H9 (cell line): ENCODE results near the gene ZNF561. TPM values are rescaled to one million over a fixed set of nuclear protein-coding genes. Genes with fewer than 3 reads are reported as not detected.

Experiments used
- DNase-seq: peaks from one replicate; pipeline ENCODE4 v3.0.0-alpha.2; 2017
- H2AFZ ChIP-seq: one replicate; pipeline ENCODE4 v1.6.1; 2013; ENCODE audit warnings: mild to moderate bottlenecking, low read length, control low read depth, moderate library complexity
- H2AK5ac ChIP-seq: 2 replicates; pipeline ENCODE4 v1.6.1; 2013; ENCODE audit warnings: low read length, control low read depth, mixed read lengths; ENCODE audit not compliant: insufficient read length
- H2BK120ac ChIP-seq: one replicate; pipeline ENCODE4 v1.6.1; 2013; ENCODE audit warnings: low read depth, mild to moderate bottlenecking, low read length, control low read depth, inconsistent platforms; ENCODE audit not compliant: poor library complexity, severe bottlenecking
- H2BK12ac ChIP-seq: 2 replicates; pipeline ENCODE4 v1.6.1; 2013; ENCODE audit warnings: low read length, control low read depth, mixed read lengths, low read depth; ENCODE audit not compliant: insufficient read length
- H2BK15ac ChIP-seq: 2 replicates; pipeline ENCODE4 v1.6.1; 2013; ENCODE audit warnings: low read depth, low read length, control low read depth
- H2BK20ac ChIP-seq: one replicate; pipeline ENCODE4 v1.6.1; 2013; ENCODE audit warnings: low read depth, mild to moderate bottlenecking, low read length, control low read depth, inconsistent platforms; ENCODE audit not compliant: poor library complexity, severe bottlenecking
- H2BK5ac ChIP-seq: 2 replicates; pipeline ENCODE4 v1.6.1; 2013; ENCODE audit warnings: low read length, control low read depth, mixed read lengths; ENCODE audit not compliant: insufficient read length
- H3K14ac ChIP-seq: 2 replicates; pipeline ENCODE4 v1.6.1; 2013; ENCODE audit warnings: low read length, control low read depth; ENCODE audit not compliant: insufficient read depth
- H3K18ac ChIP-seq: 2 replicates; pipeline ENCODE4 v1.6.1; 2013; ENCODE audit warnings: low read depth, mild to moderate bottlenecking, mixed read lengths, low read length, control low read depth; ENCODE audit not compliant: insufficient read length
- H3K23ac ChIP-seq: 2 replicates; pipeline ENCODE4 v1.6.1; 2013; ENCODE audit warnings: low read length, control low read depth, mixed read lengths, low read depth; ENCODE audit not compliant: insufficient read length
- H3K23me2 ChIP-seq: 2 replicates; pipeline ENCODE4 v1.6.1; 2013; ENCODE audit warnings: low read depth, mild to moderate bottlenecking, mixed read lengths, low read length, control low read depth; ENCODE audit not compliant: insufficient read length, poor library complexity, severe bottlenecking
- H3K27ac ChIP-seq: 2 replicates; pipeline ENCODE4 v1.5.1; 2013; ENCODE audit warnings: low read length, control low read depth, mixed read lengths, low read depth; ENCODE audit not compliant: insufficient read length
- H3K27me3 ChIP-seq: 2 replicates; pipeline ENCODE4 v1.6.1; 2013; ENCODE audit warnings: low read length, control low read depth, inconsistent platforms; ENCODE audit not compliant: insufficient read depth
- H3K4ac ChIP-seq: 2 replicates; pipeline ENCODE4 v1.6.1; 2013; ENCODE audit warnings: low read depth, mild to moderate bottlenecking, control low read depth, inconsistent platforms, low read length, moderate library complexity
- H3K4me1 ChIP-seq: 2 replicates; pipeline ENCODE4 v1.6.1; 2013; ENCODE audit warnings: low read length, control low read depth, inconsistent platforms; ENCODE audit not compliant: insufficient read depth
- H3K4me2 ChIP-seq: 2 replicates; pipeline ENCODE4 v1.6.1; 2013; ENCODE audit warnings: low read length, control low read depth, mixed read lengths; ENCODE audit not compliant: insufficient read length, insufficient read depth
- H3K56ac ChIP-seq: 2 replicates; pipeline ENCODE4 v1.6.1; 2013; ENCODE audit warnings: low read depth, mild to moderate bottlenecking, mixed read lengths, low read length, control low read depth; ENCODE audit not compliant: insufficient read length
- H3K79me1 ChIP-seq: 2 replicates; pipeline ENCODE4 v1.6.1; 2013; ENCODE audit warnings: low read depth, mild to moderate bottlenecking, moderate library complexity, low read length, control low read depth, inconsistent platforms; ENCODE audit not compliant: insufficient read depth, poor library complexity, severe bottlenecking
- H3K79me2 ChIP-seq: 2 replicates; pipeline ENCODE4 v1.6.1; 2013; ENCODE audit warnings: low read length, control low read depth, inconsistent platforms; ENCODE audit not compliant: insufficient read depth
- H3K9ac ChIP-seq: 2 replicates; pipeline ENCODE4 v1.6.1; 2013; ENCODE audit warnings: low read length, control low read depth, mixed read lengths; ENCODE audit not compliant: insufficient read length; ENCODE audit errors: extremely low read depth
- H3K9me3 ChIP-seq: one replicate; pipeline ENCODE4 v1.6.1; 2013; ENCODE audit warnings: low read depth, low read length, inconsistent platforms; ENCODE audit not compliant: control insufficient read depth
- H3T11ph ChIP-seq: one replicate; pipeline ENCODE4 v1.6.1; 2013; ENCODE audit warnings: mild to moderate bottlenecking, low read length, control low read depth, inconsistent platforms
- H4K20me1 ChIP-seq: one replicate; pipeline ENCODE4 v1.6.1; 2013; ENCODE audit not compliant: control insufficient read depth, insufficient read length, insufficient read depth
- H4K5ac ChIP-seq: 2 replicates; pipeline ENCODE4 v1.6.1; 2013; ENCODE audit warnings: low read depth, mild to moderate bottlenecking, mixed read lengths, low read length, control low read depth; ENCODE audit not compliant: insufficient read length
- H4K8ac ChIP-seq: replicated peaks from 2 replicates; pipeline ENCODE4 v1.6.1; 2013; ENCODE audit warnings: low read length, control low read depth, mixed read lengths, low read depth; ENCODE audit not compliant: insufficient read length
- H4K91ac ChIP-seq: 2 replicates; pipeline ENCODE4 v1.6.1; 2013; ENCODE audit warnings: low read depth, mild to moderate bottlenecking, moderate library complexity, mixed read lengths, low read length, control low read depth; ENCODE audit not compliant: insufficient read length
- H3K27ac Mint-ChIP-seq, 3 experiments: 2 replicates in 2 of 3; 3 replicates in 1 of 3; pipeline ENCODE4 v1.8.0; 2020 to 2021; ENCODE audit warnings: mixed read lengths in 3 of 3, mild to moderate bottlenecking in 1 of 3, moderate library complexity in 1 of 3
- H3K27me3 Mint-ChIP-seq: 2 replicates; pipeline ENCODE4 v1.8.0; 2021; ENCODE audit warnings: low read depth, mild to moderate bottlenecking, moderate library complexity, mixed read lengths
- H3K36me3 Mint-ChIP-seq, 3 experiments: 2 replicates in 2 of 3; 3 replicates in 1 of 3; pipeline ENCODE4 v1.8.0; 2020 to 2021; ENCODE audit warnings: low read depth in 3 of 3, mixed read lengths in 3 of 3; ENCODE audit not compliant: insufficient read depth in 1 of 3
- H3K4me1 Mint-ChIP-seq, 2 experiments: 2 replicates each; pipeline ENCODE4 v1.8.0; 2020; ENCODE audit warnings: mixed read lengths in 2 of 2
- H3K4me3 Mint-ChIP-seq, 2 experiments: 2 replicates in 1 of 2; 3 replicates in 1 of 2; pipeline ENCODE4 v1.8.0; 2020 to 2021; ENCODE audit warnings: mild to moderate bottlenecking in 2 of 2, mixed read lengths in 2 of 2, moderate library complexity in 1 of 2
- H3K9me3 Mint-ChIP-seq, 2 experiments: 2 replicates in 1 of 2; 3 replicates in 1 of 2; pipeline ENCODE4 v1.8.0; 2020; ENCODE audit warnings: mild to moderate bottlenecking in 2 of 2, mixed read lengths in 2 of 2, moderate library complexity in 1 of 2
- WGBS: extraction: QIAGEN DNeasy Blood & Tissue Kit; methylation state at CpG from one replicate; pipeline ENCODE4 v1.1.7; 2013; ENCODE audit warnings: missing lambda C conversion rate, low lambda C conversion rate, mixed read lengths; ENCODE audit not compliant: insufficient read length; ENCODE audit errors: extremely low coverage; 5-methylcytosine and 5-hydroxymethylcytosine counted together
- total RNA-seq: library from RNA; stranded (reverse); gene quantifications from 2 replicates; pipeline ENCODE4 v1.2.1, GENCODE V29; 2021
- TF ChIP-seq, protein P1 (sequence below): fragments of 200-600 bp; sonication (generic); conservative IDR thresholded peaks from 3 replicates; pipeline ENCODE4 v1.8.0; 2021; ENCODE audit warnings: antibody characterized with exemption, mild to moderate bottlenecking

The ZNF561 gene
- total RNA-seq, 1 experiment from 2014 or later: 50.8 TPM

DNA sequence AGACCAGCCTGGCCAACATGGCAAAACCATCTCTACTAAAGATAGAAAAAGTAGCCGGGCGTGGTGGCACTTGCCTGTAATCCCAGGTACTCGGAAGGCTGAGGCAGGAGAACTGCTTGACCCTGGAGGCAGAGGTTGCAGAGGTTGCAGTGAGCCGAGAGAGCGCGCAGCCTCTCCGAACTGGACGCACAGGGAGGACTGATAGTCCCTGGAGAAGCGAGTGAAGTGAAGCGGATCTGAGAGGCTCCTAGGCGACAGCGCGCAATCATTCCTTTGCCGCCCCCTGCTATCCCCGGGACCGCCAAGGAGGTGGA lies 233 bp downstream of the ZNF561 start:
- peak overlapping the region; percentile 94 to 100 for H3K4me3 Mint-ChIP-seq
- H2BK15ac ChIP-seq: no peak overlapping the region
- H3K27ac Mint-ChIP-seq: peak overlapping the region; percentile 100
- TF ChIP-seq, protein P1, sequence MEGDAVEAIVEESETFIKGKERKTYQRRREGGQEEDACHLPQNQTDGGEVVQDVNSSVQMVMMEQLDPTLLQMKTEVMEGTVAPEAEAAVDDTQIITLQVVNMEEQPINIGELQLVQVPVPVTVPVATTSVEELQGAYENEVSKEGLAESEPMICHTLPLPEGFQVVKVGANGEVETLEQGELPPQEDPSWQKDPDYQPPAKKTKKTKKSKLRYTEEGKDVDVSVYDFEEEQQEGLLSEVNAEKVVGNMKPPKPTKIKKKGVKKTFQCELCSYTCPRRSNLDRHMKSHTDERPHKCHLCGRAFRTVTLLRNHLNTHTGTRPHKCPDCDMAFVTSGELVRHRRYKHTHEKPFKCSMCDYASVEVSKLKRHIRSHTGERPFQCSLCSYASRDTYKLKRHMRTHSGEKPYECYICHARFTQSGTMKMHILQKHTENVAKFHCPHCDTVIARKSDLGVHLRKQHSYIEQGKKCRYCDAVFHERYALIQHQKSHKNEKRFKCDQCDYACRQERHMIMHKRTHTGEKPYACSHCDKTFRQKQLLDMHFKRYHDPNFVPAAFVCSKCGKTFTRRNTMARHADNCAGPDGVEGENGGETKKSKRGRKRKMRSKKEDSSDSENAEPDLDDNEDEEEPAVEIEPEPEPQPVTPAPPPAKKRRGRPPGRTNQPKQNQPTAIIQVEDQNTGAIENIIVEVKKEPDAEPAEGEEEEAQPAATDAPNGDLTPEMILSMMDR: no peak
- H3K56ac ChIP-seq: peak overlapping the region; percentile 55
- peak overlapping the region; percentile 89 for H3K9ac ChIP-seq
- H3K4ac ChIP-seq: no peak overlapping the region
- H3K18ac ChIP-seq: peak overlapping the region; percentile 97
- peaks cover 33 to 40% (median 36%) of the 10 kb centered on the region in 3 experiments for H3K36me3 Mint-ChIP-seq
- no CpG with 5 or more reads among the region's 16 CpGs for WGBS
- H3K27me3 ChIP-seq: no peaks in the 10 kb centered on the region; the same call in 1 of the 2 replicates
- H2BK120ac ChIP-seq: no peak overlapping the region
- no peak overlapping the region for H2AK5ac ChIP-seq
- H4K20me1 ChIP-seq: no peaks in the 10 kb centered on the region
- peaks cover 5% of the 10 kb centered on the region for H3K23me2 ChIP-seq
- peak overlapping the region; percentile 95 for H3K14ac ChIP-seq
- H3K4me1 Mint-ChIP-seq: peaks cover 15 to 20% of the 10 kb centered on the region in 2 experiments
- H3K4me1 ChIP-seq: no peaks in the 10 kb centered on the region; the same call in 1 of the 2 replicates
- peak overlapping the region; percentile 71 for H3K27ac ChIP-seq
- no peak overlapping the region for H4K91ac ChIP-seq
- H2BK12ac ChIP-seq: no peak overlapping the region
- H2AFZ ChIP-seq: no peak overlapping the region
- H3K9me3 ChIP-seq: no peaks in the 10 kb centered on the region
- H3K9me3 Mint-ChIP-seq: peaks cover 0 to 4% of the 10 kb centered on the region in 2 experiments; a peak in 1 of 5 replicates
- peak overlapping the region; percentile 48 for H4K5ac ChIP-seq
- no peak overlapping the region for H2BK20ac ChIP-seq
- H4K8ac ChIP-seq: no peak overlapping the region
- peak overlapping the region; percentile 61 for H2BK5ac ChIP-seq
- no peak overlapping the region for H3T11ph ChIP-seq
- H3K23ac ChIP-seq: no peak overlapping the region
- H3K27me3 Mint-ChIP-seq: no peaks in the 10 kb centered on the region
- no peak for DNase-seq
- H3K79me2 ChIP-seq: peaks cover 9% of the 10 kb centered on the region; the same call in 1 of the 2 replicates
- peak overlapping the region; percentile 62 for H3K4me2 ChIP-seq
- H3K79me1 ChIP-seq: peaks cover 6% of the 10 kb centered on the region
